Measurements from ENCODE around the gene SLC22A1.

Gene SLC22A1

DNA sequence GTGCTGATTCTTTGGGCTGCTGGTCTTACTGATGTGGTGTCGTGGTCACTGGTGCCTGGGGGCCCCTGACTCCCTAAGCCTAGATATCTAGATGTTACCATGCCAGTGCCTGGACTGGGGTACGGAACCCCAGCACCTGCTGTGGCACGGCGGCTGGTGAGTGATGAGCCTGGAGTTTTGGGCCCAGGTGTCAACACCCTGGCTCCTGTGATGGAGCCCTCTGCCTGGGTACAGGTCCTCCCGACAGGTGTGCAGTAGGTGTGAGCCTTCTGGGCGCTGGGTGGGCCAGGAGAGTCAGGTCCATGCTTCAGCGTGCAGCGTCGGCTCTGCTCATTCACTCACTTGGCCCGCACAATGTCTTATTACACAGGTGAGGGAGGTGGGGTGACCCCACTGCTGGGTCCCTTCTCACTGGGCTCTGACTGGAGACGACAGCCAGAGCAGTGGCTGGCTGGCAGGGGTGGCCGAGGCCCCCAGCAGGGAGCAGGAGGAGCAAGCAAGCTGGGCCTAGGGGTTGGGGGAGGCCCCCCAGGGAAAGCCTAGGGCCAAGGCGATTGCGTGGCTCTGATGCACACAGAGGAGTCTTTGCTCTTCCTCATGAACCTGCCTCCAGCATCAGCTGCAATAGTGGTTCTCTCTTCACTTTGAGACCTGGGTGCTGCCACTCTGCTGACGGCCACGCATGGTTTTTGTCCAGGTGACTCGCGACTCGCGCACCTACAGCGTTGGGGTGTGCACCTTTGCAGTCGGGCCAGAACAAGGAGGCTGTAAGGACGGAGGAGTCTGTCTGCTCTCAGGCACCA is 42.5 kb upstream of the SLC22A1 start:
- TF ChIP-seq, protein P1, sequence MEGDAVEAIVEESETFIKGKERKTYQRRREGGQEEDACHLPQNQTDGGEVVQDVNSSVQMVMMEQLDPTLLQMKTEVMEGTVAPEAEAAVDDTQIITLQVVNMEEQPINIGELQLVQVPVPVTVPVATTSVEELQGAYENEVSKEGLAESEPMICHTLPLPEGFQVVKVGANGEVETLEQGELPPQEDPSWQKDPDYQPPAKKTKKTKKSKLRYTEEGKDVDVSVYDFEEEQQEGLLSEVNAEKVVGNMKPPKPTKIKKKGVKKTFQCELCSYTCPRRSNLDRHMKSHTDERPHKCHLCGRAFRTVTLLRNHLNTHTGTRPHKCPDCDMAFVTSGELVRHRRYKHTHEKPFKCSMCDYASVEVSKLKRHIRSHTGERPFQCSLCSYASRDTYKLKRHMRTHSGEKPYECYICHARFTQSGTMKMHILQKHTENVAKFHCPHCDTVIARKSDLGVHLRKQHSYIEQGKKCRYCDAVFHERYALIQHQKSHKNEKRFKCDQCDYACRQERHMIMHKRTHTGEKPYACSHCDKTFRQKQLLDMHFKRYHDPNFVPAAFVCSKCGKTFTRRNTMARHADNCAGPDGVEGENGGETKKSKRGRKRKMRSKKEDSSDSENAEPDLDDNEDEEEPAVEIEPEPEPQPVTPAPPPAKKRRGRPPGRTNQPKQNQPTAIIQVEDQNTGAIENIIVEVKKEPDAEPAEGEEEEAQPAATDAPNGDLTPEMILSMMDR (IDR thresholded peaks at IDR 0.05), result no peak
- Histone ChIP-seq H3K27me3 (ENCODE audit: control insufficient read depth, insufficient read depth, low read length) (no peaks in the 10 kb centered on the region), H2AFZ (no peak overlapping the region), H3K79me2 (no peaks in the 10 kb centered on the region), H3K27ac (no peak overlapping the region), H3K36me3 (ENCODE audit: control insufficient read depth, insufficient read depth, low read length) (no peaks in the 10 kb centered on the region), H3K4me2 (ENCODE audit: low read length) (no peak overlapping the region), H3K4me1 (no peaks in the 10 kb centered on the region), H3K4me3 (ENCODE audit: low read depth, low read length) (no peak overlapping the region), H3K9me3 (ENCODE audit: control insufficient read depth, low read length) (no peaks in the 10 kb centered on the region), H3K9ac (no peak overlapping the region)

DNA sequence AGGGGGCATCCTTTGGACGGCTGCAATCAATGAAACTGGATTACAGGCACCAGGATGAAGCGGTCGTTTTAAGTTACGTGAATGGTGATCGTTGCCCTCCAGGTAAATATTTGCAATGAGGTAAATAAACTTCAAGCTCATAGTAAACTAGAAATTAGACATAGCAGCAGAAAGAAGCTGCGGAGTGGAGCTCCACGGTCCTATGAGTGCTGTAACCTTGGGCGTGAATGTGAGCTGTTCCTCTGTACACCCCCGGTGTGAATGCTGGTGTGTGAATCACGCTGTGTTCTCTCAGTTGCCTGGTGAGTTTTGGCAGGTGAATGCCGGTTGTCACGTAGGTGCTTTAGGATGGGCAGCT is 42.0 kb upstream of the SLC22A1 start:
- TF ChIP-seq, protein P1 (IDR thresholded peaks at IDR 0.05), result no peak
- Histone ChIP-seq H3K27me3 (ENCODE audit: control insufficient read depth, insufficient read depth, low read length) (no peaks in the 10 kb centered on the region), H3K79me2 (no peaks in the 10 kb centered on the region), H3K9ac (no peak overlapping the region), H2AFZ (no peak overlapping the region), H3K4me1 (no peaks in the 10 kb centered on the region), H3K9me3 (ENCODE audit: control insufficient read depth, low read length) (no peaks in the 10 kb centered on the region), H3K4me2 (ENCODE audit: low read length) (no peak overlapping the region), H3K4me3 (ENCODE audit: low read depth, low read length) (no peak overlapping the region), H3K36me3 (ENCODE audit: control insufficient read depth, insufficient read depth, low read length) (no peaks in the 10 kb centered on the region), H3K27ac (no peak overlapping the region)

DNA sequence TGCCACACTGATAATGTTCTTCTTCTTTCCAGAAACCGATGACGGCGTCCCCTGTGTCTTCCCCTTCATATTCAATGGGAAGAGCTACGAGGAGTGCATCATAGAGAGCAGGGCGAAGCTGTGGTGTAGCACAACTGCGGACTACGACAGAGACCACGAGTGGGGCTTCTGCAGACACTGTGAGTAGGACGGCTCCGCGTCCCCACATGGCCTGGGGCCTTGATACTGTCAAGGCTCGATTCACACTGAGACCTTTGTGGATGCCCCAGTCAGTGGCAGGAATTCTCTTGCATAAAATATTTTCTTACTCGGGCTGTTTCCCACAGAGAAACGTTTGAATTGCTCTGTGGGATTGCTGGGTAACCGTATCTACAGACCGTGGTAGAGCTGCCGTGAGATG is 41.5 kb upstream of the SLC22A1 start:
- no peak overlapping the region for H2AFZ ChIP-seq
- H3K4me1 ChIP-seq, result no peaks in the 10 kb centered on the region
- H3K4me2 ChIP-seq (ENCODE audit: low read length), result no peak overlapping the region
- no peaks in the 10 kb centered on the region for H3K27me3 ChIP-seq (ENCODE audit: control insufficient read depth, insufficient read depth, low read length)
- H3K36me3 ChIP-seq (ENCODE audit: control insufficient read depth, insufficient read depth, low read length), result no peaks in the 10 kb centered on the region
- H3K9me3 ChIP-seq (ENCODE audit: control insufficient read depth, low read length), result no peaks in the 10 kb centered on the region
- peaks cover 2% of the 10 kb centered on the region for H3K79me2 ChIP-seq
- H3K27ac ChIP-seq, result no peak overlapping the region
- no peak overlapping the region for H3K9ac ChIP-seq
- H3K4me3 ChIP-seq (ENCODE audit: low read depth, low read length), result no peak overlapping the region
- TF ChIP-seq, protein P1 (IDR thresholded peaks at IDR 0.05), result no peak

DNA sequence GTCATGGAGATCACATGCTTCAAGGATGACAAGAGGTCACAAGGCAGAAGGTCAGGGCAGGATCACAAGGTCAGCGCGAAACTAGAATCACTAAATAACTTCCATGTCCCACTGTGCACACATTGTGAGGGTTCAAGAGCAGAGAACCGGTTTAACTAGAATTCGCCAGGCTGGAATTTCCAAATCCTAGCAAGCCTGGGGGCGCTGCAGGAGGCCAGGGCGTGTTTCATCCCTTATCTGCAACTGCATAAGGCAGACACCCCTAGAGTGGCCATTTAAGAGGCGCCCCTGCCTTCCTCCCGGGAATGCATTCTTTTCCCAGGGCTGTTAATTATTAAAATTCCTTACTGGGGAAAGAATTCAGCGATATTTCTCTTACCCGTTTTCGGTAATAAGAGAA is 40.2 kb upstream of the SLC22A1 start:
- Histone ChIP-seq H3K4me3 (ENCODE audit: low read depth, low read length) (no peak overlapping the region), H3K9me3 (ENCODE audit: control insufficient read depth, low read length) (no peaks in the 10 kb centered on the region), H2AFZ (no peak overlapping the region), H3K4me2 (ENCODE audit: low read length) (no peak overlapping the region), H3K4me1 (no peaks in the 10 kb centered on the region), H3K27me3 (ENCODE audit: control insufficient read depth, insufficient read depth, low read length) (no peaks in the 10 kb centered on the region), H3K27ac (no peak overlapping the region), H3K79me2 (peaks cover 2% of the 10 kb centered on the region), H3K36me3 (ENCODE audit: control insufficient read depth, insufficient read depth, low read length) (no peaks in the 10 kb centered on the region), H3K9ac (no peak overlapping the region)
- TF ChIP-seq, protein P1 (IDR thresholded peaks at IDR 0.05), result no peak

DNA sequence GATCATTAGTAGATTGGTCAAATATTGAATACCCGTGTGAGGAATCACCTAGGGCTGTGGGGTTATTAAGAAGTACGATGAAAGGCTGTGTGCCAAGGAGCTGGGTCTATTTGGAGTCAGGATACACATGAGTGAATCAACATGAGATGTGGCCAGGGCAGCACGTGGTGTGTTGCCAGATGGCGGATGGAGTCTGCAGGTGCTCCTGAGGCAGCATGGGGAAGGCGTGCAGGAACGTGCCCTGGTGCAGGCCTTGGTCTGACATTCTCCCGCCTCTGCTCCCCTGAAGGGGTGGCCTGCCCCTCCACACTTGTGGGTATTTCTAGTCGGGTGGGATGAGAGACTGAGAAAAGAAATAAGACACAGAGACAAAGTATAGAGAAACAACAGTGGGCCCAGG is 39.0 kb upstream of the SLC22A1 start:
- Histone ChIP-seq H3K27me3 (ENCODE audit: control insufficient read depth, insufficient read depth, low read length) (no peaks in the 10 kb centered on the region), H3K9ac (no peak overlapping the region), H3K4me2 (ENCODE audit: low read length) (no peak overlapping the region), H3K4me3 (ENCODE audit: low read depth, low read length) (no peak overlapping the region), H3K36me3 (ENCODE audit: control insufficient read depth, insufficient read depth, low read length) (no peaks in the 10 kb centered on the region), H3K79me2 (peaks cover 2% of the 10 kb centered on the region), H3K9me3 (ENCODE audit: control insufficient read depth, low read length) (no peaks in the 10 kb centered on the region), H3K27ac (no peak overlapping the region), H3K4me1 (no peaks in the 10 kb centered on the region), H2AFZ (no peak overlapping the region)
- TF ChIP-seq, protein P1 (IDR thresholded peaks at IDR 0.05), result no peak
